ENCODE data around the gene LHCGR.
"Not testable (repeated sequence)": the region's sequence is repeated elsewhere in the genome, so short reads cannot be mapped to it uniquely, and the experiment has no call there.

Gene LHCGR

GRCh38 chr2:48739236-48739635 is 16.3 kb downstream of the LHCGR start:
- DNase-seq: not testable (repeated sequence)

DNA sequence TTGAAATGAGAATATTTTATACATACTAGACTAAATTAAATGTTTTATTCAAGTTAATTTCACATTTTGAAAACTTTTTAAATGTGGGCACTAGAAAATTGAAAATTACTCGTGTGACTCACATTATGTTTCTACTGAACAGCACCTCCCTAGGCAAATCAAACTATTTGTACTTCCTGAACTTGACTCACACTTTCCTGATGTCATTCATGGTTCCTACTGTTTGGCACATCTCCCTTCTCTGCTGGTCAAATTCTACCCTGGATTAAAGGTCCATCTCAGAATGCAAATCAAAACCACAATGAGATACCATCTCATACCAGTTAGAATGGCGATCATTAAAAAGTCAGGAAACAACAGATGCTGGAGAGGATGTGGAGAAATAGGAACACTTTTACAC is 16.7 kb downstream of the LHCGR start:
- no peak for DNase-seq

GRCh38 chr2:48736251-48736650 is 19.3 kb downstream of the LHCGR start:
- DNase-seq: no peak

- no peak for DNase-seq
Observed at GRCh38 chr2:48734576-48735303, 20.8 kb downstream of the LHCGR start.

DNA sequence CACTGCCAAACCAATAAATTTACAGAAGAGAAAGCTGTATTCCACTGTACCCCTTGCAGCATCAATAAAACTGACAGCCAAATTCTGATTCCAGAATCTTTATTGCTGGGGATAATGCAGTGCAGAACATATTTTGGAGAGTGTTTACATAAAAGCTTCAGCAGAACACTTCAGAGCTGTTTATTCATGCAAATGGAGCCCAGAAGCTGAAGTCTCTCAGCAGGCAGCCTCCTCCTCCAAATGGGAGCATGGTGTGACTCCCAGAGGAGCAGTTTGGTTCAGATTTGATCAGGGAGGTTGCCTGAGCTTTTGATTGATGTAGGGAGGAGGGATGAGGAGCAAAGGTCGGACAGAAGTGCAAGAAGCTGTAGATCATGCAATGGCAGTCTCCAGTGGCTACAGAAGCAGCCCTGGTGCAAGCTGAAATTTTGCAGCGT is 22.4 kb downstream of the LHCGR start:
- DNase-seq: no peak

DNA sequence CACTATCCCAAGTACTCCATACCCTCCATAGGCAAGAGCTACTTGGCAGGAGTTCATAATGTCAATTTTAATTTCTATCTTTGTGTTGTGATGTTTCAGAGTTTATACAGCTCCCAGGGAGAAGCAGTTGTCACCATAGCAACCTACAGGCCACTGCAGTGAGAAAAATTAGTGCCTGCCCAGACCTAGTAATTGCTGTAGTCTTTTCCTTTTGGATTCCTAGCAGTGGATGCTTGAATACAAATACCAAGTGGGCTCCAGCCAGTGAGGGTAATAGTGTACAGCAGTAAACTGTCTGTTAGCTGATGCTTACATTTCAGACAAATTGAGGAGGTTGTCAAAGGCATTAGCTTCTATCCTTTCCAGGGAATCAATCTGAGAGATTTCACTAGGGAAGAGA is 26.7 kb downstream of the LHCGR start:
- DNase-seq: no peak

DNA sequence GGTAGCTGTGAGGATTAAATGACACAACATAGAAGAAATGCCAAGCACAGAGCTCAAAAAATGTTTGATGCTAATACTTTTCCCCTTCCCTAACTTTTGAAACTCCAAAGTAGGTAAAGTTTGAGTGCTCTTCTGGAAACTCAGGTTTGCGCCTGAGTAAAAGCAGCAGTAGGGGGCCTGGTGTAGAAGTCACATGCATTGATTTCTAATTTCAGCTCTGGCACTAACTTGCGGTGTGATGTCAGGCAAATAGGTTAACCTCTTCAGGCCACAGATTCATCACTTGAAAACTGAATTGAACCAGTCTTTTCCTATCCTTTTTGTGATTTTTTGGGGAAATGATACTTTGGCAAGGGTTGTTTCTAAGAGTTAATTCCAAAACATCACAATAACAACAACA is 27.2 kb downstream of the LHCGR start:
- no peak for DNase-seq

DNA sequence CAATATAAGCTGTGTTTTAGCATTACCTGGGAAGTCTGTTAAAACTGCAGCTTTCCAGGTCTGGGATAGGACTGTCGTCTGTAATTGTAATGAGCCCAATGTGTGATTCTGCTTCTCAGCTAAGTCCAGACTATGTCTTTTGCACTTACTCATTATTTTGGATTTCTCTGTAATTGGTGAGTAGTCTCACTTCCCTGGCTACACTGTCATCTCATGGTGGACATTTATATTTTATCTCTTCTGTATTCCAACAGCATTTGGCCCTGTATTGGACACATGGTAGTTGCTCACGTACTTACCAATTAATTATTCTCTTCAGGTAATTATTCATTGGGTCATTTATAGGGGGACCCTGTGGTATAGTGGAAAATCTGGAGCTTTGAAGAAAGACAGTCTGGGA is 28.0 kb downstream of the LHCGR start:
- DNase-seq: no peak

- no peak for DNase-seq
Observed at GRCh38 chr2:48725696-48726494, 29.6 kb downstream of the LHCGR start.

DNA sequence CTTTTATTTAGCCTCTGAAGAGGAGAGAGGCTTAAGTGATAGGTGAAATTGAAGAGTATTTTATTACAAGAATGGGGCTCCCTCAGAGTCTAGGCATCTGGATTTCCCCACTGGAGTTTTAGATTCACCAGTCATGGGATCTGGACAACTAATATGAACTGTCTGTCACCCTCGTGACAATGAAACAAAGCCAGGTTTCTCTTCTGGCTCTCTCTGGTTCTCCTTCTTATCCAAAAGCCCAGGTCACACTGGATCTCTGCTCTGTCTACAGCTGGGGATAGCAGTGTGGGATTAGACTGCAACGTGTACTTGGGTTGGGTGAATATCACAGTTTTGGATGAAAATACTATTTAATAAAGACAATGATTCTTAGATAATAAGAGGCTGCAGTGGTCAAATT is 31.2 kb downstream of the LHCGR start:
- DNase-seq: no peak

- DNase-seq: no peak
Observed at GRCh38 chr2:48723129-48723528, 32.4 kb downstream of the LHCGR start.

- DNase-seq: no peak
Observed at GRCh38 chr2:48722391-48722790, 33.1 kb downstream of the LHCGR start.

GRCh38 chr2:48721158-48721557 is 34.4 kb downstream of the LHCGR start:
- DNase-seq: no peak

GRCh38 chr2:48719480-48720177 is 35.9 kb downstream of the LHCGR start:
- no peak for DNase-seq

DNA sequence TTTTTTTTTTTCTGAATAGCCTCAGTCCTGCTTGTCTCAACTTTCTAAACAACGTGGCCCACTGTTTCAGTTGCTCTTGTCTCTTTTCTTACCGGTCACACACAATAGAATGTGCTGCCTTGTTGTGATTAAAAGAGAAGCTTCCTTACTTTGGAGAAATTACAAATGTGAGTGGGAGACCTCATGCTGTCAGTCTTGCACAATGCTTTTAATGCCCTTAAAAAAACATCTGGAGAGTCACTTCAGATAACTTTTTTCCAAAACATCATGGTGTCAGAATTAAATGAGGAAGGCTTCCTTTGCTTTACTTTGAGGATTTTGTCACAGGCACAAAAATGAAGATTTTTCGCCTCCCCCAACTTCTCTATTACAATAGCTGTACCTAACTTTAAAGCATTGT is 37.7 kb downstream of the LHCGR start:
- DNase-seq: no peak

- DNase-seq: no peak
Observed at GRCh38 chr2:48715956-48716355, 39.6 kb downstream of the LHCGR start.

DNA sequence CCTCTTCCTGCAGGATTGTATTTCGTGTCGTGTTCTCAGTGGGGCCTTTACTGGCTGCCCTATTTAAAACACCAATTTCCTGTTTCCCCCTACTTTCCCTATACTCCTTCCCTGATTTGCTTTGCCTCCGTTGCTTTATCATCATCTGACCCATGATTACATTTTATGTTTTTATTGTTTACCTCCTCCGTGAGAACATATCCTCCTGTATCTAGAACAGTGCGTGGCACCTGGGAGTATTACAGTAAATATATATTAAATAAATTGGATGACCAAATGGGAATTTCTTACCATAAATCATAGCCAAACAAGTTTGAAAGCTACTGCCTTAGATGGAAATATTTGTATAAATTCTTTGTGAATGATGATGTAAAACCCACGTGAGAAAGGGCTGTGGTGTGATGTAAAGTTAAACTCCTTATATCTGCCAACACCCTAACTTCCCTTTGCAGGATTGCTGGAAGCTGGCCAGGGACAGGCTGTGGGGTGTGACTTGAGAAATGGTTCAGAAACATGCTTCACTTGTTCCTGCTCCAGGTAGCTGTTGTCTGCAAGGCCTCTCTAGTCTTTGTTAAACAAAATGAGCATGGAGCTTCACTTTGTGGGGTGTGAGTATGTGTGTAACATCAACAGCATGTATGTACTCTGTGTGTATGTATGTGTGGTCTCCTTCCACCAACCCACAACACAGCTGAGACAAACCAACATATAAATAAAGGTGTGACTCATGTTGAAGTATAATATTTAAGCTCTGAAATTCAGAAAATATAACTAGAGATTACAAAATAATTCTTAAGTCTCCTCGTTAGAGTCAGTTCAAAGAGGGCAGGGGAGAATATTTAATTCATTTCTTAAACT is 40.3 kb downstream of the LHCGR start:
- no peak for DNase-seq

DNA sequence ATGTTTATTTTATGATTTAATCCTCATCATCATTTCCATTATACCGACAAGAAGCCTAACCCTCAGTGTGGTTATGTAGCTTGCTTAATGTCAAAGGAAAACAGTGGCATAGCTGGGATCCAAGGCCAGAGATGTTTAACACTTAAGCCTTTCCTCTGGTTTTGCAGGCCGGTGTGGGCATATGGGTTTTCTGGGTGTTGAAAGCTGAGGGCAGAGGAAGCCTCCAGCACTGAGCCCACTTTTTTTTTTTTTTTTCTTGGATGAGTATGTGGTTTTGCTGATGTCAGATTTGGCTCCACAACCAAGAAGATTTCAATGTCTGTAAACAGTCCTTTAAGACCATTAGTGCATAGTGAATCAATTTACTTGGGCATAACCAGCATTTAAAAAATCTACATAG is 41.3 kb downstream of the LHCGR start:
- no peak for DNase-seq

DNA sequence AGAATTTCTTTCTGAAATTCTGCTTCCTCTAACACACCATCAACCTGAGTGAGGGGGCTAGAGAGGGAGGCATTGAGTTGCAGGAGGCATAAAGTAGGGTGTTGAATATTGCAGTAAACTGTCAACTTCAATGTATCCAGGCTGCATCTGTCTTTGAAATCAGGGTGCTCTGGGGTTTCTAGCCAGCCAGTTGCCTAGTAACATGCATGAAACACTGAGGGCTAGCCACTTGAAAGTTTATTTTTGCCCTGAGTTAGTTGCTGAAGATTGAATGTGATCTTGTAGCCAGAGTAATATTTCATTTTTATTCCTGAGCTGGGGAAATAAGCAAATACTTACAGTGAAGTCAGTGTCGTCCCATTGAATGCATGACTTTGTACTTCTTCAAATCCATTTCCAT is 41.9 kb downstream of the LHCGR start:
- DNase-seq: no peak

DNA sequence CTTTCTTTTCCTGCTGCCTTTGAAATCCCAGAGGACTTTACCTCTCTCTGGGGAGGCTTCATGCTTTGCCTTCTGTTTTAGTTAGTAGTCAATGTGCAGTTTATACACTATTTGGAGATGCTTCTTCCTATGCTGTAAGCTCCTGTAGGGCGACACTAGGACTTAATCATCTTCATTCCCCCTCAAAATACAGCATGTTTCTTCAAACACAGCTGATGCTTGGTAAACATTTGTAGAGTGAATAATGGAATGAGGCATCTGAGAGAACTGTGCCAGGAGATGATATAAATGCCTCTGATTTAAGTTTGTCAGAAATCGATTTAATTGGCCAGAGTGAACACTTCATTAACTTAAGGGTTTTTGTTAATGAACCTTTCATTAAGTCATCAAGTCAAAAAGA is 43.4 kb downstream of the LHCGR start:
- DNase-seq: no peak

DNA sequence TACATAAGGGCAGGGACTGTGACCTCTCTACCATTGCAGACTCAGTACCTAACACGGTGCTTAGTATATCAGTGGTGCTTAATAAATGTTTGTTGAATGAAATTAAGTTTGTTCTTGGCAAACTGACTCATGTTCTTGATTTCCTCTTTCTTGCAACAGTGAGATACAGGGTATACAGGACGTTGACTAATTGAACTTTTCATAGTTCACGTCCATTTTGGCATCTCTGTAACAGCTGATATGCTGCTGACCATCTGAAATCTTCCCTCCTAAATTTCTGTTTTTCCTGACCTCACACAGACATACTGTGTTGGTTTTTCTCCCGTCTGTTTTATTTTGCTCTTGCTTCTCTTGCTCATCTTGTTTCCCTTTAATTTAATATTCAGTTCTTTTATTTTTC is 44.2 kb downstream of the LHCGR start:
- no peak for DNase-seq

GRCh38 chr2:48709096-48710034 is 46.2 kb downstream of the LHCGR start:
- DNase-seq: no peak

All from CD4-positive, alpha-beta T cell treated with Interleukin-15 for 1 hour (primary cell).